GM12873 (cell line): ENCODE data around the gene TRAPPC5.

Experiments
- TF ChIP-seq, protein P1 (sequence below): IDR thresholded peaks from 2 replicates; pipeline ENCODE4 v1.5.1; 2012; ENCODE audit warnings: low read depth, mild to moderate bottlenecking, moderate library complexity, low read length, control low read depth; ENCODE audit not compliant: insufficient read depth; ENCODE audit errors: missing control alignments

TRAPPC5 gene

DNA sequence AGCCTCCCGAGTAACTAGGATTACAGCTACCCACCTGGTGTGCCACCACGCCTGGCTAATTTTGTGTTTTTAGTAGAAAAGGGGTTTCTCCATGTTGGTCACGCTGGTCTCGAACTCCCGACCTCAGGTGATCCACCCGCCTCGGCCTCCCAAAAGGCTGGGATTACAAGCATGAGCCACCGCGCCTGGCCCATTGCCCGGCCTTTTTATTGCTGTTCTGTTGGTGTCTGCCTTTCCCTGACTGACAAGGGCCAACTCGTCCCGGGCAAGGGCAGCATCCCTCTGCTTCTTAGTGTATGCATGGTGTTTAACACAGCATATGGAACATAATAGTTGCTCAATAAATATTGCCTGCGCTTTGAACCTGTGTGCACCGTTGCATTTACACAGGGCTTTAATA is 18.0 kb upstream of the TRAPPC5 start:
- TF ChIP-seq, protein P1, sequence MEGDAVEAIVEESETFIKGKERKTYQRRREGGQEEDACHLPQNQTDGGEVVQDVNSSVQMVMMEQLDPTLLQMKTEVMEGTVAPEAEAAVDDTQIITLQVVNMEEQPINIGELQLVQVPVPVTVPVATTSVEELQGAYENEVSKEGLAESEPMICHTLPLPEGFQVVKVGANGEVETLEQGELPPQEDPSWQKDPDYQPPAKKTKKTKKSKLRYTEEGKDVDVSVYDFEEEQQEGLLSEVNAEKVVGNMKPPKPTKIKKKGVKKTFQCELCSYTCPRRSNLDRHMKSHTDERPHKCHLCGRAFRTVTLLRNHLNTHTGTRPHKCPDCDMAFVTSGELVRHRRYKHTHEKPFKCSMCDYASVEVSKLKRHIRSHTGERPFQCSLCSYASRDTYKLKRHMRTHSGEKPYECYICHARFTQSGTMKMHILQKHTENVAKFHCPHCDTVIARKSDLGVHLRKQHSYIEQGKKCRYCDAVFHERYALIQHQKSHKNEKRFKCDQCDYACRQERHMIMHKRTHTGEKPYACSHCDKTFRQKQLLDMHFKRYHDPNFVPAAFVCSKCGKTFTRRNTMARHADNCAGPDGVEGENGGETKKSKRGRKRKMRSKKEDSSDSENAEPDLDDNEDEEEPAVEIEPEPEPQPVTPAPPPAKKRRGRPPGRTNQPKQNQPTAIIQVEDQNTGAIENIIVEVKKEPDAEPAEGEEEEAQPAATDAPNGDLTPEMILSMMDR: no peak

DNA sequence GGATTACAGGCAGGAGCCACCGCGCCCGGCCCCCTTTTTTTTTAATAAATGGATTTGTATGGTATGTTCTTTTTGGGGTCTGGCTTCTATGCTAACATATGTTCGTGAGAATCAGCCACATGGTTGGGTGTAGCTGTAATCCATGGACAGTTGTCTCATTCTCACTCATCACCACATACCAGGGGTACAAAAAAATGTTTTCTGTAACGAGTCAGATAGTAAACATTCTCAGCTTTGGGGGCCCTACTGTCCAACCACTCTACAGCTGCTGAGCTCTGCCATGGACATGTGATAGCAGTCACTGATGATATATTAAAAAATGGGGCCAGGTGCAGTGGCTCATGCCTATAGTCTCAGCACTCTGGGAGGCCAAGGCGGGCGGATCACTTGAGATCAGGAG is 16.9 kb upstream of the TRAPPC5 start:
- TF ChIP-seq, protein P1: no peak

DNA sequence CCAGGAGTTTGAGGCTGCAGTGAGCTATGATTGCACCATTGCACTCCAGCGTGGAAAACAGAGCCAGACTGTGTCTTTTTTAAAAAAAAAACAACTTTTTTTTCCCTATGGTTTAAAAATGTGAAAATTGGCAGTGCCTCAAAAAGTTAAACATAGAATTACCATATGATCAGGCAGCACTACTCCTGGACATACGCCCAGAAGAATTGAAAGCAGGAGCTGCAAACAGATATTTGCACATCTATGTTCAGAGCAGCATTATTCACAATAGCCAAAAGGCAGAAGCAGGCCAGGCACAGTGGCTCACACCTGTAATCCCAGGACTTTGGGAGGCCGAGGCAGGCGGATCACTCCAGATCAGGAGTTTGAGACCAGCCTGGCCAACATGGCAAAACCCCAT is 15.6 kb upstream of the TRAPPC5 start:
- TF ChIP-seq, protein P1: no peak

DNA sequence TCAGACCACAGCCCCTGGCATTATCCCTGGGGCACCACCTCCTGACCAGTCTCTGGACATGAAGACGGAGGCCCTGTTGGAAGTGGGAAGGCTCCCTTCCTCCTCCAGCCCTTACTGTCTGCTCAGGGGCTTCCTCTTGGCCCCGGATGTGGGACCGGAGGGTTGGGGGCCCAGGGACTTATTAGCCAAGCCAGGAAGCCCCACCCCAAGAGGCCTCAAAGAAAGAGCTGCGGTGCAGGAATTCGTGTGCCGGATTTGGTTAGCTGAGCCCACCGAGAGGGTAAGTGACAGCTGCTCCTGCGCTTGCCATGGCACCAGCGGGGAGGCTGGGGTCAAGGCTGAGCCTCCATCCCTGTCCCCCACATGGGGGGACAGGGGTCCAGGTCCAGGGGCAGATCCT is 11.8 kb upstream of the TRAPPC5 start, which contains the start of gene RETN:
Gene RETN, plus strand, starts transcription at position 208 of the 400 bp plus-strand sequence. CDS start 278 bp downstream, outside the sequence.
- TF ChIP-seq, protein P1: no peak

DNA sequence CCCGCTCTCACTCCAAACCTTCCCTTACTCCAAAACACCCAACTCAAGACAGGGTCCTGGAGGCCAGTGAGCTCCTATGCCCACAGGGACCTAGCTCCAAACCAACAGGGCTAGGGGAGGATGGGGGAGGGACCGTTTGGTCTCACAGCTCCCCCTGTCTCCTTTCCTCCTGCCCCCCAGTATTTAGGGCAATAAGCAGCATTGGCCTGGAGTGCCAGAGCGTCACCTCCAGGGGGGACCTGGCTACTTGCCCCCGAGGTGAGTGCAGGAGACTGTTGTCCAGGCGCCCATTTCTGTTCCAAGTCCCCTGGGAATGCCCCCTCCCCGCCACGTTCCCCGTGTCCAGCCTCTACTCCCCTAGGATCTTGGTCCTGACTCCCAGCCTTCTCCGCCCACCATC is 11.0 kb upstream of the TRAPPC5 start:
- TF ChIP-seq, protein P1: no peak

DNA sequence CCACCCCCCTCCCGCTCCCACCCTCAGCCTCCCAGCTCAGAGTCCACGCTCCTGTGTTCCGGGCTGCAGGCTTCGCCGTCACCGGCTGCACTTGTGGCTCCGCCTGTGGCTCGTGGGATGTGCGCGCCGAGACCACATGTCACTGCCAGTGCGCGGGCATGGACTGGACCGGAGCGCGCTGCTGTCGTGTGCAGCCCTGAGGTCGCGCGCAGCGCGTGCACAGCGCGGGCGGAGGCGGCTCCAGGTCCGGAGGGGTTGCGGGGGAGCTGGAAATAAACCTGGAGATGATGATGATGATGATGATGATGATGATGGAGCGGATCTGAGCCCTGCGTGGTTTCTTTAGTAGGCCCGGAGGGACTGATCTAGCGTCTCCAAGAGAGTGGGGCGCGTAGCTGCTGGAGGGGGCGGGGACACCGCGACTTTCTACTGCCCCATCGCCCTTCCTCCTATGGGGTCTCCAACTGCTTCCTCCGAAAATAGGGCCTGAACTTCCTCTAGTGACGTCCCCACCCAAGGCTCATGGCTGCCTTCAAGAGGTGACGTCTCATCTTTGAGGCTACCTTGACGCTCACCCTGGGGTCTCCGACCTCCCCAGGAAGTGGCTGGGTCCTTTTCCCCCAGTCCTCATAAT is 10.4 kb upstream of the TRAPPC5 start:
- TF ChIP-seq, protein P1: no peak

DNA sequence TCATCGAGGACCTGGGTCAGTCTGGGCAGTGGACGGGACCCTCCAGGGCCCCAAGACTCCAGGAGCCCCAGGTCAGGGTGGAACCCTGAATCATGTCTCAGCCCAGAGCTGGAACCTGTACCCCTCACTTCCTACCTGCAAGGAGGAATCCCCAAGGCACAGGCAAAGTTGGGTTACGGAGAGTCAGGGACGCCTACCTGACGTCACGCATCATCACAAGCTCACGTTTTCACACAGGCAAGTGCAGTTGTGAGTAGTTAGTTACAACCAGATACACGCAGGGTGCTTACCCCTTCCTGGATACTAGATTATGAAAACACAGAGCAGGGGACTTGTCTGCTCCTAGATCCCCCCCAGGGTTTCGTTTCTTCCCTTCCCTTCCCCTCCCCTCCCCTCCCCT is 9.8 kb upstream of the TRAPPC5 start:
- TF ChIP-seq, protein P1: no peak
